GM12872 (cell line): ENCODE results near the gene UBAC2.

ENCODE experiments used
- TF ChIP-seq, protein P1 (sequence below): IDR thresholded peaks from 3 replicates; pipeline ENCODE4 v1.5.1; 2011; ENCODE audit warnings: low read depth, mild to moderate bottlenecking, low read length, moderate library complexity; ENCODE audit not compliant: insufficient read depth

The UBAC2 gene

DNA sequence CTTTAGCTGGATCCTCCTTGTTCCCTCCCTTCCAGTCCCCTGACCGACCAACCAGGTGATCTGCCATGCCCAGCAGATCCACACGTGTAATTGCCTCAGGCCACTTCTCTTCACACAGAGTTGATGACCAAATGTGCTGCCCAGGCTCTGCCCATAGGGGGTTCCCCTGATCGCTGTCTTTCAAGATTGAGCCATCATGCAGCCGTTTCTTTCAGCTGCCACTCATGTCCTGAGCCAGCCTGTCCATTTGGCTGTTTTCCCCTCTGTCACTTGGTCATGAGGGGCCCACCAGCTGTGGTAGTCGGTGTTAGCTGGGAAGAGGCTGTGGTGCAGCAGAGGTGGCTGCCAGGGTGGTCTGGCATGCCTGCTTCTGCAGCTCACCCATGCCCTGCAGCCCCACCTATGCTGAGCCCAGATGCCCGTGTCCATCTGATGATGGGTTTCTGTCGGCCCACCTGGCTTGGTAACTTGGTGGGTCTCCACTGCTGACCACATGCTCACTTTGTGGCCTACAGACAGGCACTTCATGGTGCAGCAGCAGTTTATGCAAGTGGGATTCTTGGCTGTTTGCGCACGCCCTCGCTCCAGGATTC lies 142.2 kb downstream of the UBAC2 start:
- TF ChIP-seq, protein P1, sequence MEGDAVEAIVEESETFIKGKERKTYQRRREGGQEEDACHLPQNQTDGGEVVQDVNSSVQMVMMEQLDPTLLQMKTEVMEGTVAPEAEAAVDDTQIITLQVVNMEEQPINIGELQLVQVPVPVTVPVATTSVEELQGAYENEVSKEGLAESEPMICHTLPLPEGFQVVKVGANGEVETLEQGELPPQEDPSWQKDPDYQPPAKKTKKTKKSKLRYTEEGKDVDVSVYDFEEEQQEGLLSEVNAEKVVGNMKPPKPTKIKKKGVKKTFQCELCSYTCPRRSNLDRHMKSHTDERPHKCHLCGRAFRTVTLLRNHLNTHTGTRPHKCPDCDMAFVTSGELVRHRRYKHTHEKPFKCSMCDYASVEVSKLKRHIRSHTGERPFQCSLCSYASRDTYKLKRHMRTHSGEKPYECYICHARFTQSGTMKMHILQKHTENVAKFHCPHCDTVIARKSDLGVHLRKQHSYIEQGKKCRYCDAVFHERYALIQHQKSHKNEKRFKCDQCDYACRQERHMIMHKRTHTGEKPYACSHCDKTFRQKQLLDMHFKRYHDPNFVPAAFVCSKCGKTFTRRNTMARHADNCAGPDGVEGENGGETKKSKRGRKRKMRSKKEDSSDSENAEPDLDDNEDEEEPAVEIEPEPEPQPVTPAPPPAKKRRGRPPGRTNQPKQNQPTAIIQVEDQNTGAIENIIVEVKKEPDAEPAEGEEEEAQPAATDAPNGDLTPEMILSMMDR, result no peak

- TF ChIP-seq, protein P1, result no peak
Observed at GRCh38 chr13:99344610-99345208, 144.1 kb downstream of the UBAC2 start.

DNA sequence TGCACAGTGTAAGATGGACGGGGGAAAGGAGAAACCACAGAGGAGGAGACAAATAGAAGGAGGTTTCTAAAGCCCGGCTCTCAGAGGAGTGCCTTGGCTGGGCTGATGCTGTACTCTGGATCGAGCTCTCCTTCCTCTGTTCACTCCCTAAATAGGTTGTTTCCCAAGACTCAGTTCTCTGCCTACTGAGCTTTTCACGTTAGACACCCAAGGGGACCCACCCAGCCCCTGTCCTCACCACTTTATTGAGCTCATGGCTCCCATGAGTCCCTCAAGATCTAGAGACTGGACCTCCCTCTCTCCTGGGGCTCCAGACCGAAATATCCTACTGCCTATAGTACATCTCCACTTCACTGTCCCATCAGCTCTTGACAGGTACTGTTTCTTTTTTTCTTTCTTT lies 144.7 kb downstream of the UBAC2 start:
- TF ChIP-seq, protein P1, result no peak

GRCh38 chr13:99346335-99347042 lies 145.8 kb downstream of the UBAC2 start:
- TF ChIP-seq, protein P1, result no peak

DNA sequence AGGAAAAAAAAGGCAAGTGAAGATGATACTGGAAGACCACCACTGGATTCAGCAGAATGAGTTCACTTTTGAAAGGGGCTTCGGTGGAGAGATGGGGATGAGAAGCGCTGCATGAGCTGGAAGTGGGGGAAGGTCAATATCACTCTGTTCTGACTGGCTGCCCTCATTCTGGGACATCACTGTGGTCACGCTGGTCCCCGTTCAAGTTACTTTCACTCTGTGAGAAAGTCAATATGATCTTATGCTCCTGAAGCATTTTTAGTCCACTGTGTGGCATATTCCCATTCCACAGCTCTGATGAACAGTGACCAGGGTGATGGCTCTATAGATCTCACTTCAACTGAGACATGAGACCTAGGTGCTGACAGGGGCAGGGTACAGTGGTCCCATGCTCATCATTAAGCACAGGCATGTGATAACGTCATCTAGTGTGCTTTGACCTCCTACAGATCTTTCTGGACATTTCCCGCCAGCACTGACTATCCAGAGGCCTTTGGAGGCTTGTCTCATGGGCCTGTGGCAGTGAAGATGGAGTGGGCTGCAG lies 146.8 kb downstream of the UBAC2 start:
- TF ChIP-seq, protein P1, result no peak

DNA sequence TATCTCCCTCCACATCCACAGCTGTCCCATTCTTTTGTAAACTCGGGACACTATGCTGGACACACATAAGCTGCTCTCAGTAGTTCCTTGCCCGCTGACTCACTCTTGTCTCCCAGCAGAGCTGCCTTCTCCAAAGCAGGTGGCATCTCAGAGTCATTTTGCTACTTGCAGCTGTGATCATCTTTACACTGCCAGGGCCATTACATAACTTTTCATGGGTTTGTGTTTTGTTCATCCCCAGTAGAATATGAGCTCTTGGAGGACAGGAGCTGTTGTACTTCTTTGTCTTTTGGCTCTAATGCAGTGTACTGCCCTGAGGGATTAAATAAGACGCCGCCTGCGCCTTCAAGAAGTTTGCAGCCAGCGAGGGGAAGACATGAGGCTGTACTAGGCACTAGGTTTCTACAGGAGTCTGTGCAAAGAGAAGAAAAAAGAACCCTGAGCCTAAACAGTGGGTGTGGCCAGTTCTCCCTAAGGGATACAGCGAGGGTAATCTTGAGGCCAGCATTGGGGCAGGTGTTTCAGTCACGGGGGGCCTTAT lies 147.3 kb downstream of the UBAC2 start:
- TF ChIP-seq, protein P1, result no peak

DNA sequence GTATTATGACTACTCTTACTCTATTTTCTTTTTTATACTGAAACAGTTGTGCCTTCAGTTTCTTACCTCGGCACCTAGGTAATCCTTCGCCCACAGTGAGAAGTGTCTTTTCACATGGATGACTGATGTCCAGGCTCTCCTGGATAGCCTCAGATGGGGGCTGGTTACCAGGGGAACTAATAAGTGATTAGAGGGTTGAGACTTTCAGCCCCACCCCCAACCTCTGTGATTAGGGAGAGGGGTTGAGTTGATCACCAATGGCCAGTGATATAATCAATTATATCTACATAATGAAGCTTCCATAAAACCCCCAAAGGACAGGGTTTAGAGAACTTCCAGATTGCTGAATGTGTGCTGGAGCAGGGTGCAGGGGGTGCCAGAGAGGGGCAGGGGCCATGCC lies 149.5 kb downstream of the UBAC2 start:
- TF ChIP-seq, protein P1, result no peak
